Stomach (tissue), 9 donors: ENCODE results near the gene ERC1. TPM values are rescaled to one million over a fixed set of nuclear protein-coding genes. Genes with fewer than 3 reads are reported as not detected.
"Not testable (repeated sequence)": the region's sequence is repeated elsewhere in the genome, so short reads cannot be mapped to it uniquely, and the experiment has no call there.

ENCODE experiments used
- DNase-seq, 2 donors: peaks; one replicate each; pipeline versions ENCODE4 v3.0.0 to v3.0.0-alpha.2; 2013 to 2019
- H3K27ac ChIP-seq, 5 donors: fragments of 200-600 bp in 4 of 5; sonication (generic) in 4 of 5; one replicate each; pipeline ENCODE4 v1.5.1; 2013 to 2019; ENCODE audit warnings: mild to moderate bottlenecking in 1 of 5, moderate library complexity in 1 of 5
- H3K27me3 ChIP-seq, 3 donors: fragments of 200-600 bp; sonication (generic); one replicate each; pipeline ENCODE4 v1.5.1; 2017 to 2019; ENCODE audit warnings: mixed run types in 1 of 3
- H3K36me3 ChIP-seq, 4 donors: fragments of 200-600 bp; sonication (generic); 1 replicate in 3 of 4; 2 replicates in 1 of 4; pipeline ENCODE4 v1.5.1; 2016 to 2019
- H3K4me1 ChIP-seq, 4 donors: fragments of 200-600 bp; sonication (generic); one replicate each; pipeline ENCODE4 v1.5.1; 2016 to 2019
- H3K4me3 ChIP-seq, 4 donors: fragments of 200-600 bp; sonication (generic) in 3 of 4; one replicate each; pipeline ENCODE4 v1.5.1; 2016 to 2019; ENCODE audit warnings: mild to moderate bottlenecking in 1 of 4
- H3K9me3 ChIP-seq, 4 donors: fragments of 200-600 bp; sonication (generic); one replicate each; pipeline ENCODE4 v1.5.1; 2016 to 2019
- CTCF ChIP-seq, 7 experiments: fragments of 450-650 bp in 4 of 7; fragments of 200-600 bp in 3 of 7; sonication (generic) in 3 of 7; IDR thresholded peaks; one replicate each; pipeline ENCODE4 v1.5.1; 2016 to 2019; ENCODE audit warnings: antibody characterized with exemption in 7 of 7, control low read depth in 2 of 7, mild to moderate bottlenecking in 1 of 7
- EP300 ChIP-seq: sonication (generic); formaldehyde crosslinking; IDR thresholded peaks from one replicate; pipeline ENCODE4 v1.6.1; 2017; ENCODE audit warnings: antibody characterized with exemption
- POLR2A ChIP-seq, 4 donors: fragments of 450-650 bp; IDR thresholded peaks; one replicate each; pipeline ENCODE4 v1.6.1; 2016; ENCODE audit warnings: antibody characterized with exemption in 4 of 4, control low read depth in 2 of 4, mild to moderate bottlenecking in 1 of 4, moderate library complexity in 1 of 4
- POLR2AphosphoS5 ChIP-seq, 3 donors: sonication (generic); formaldehyde crosslinking; IDR thresholded peaks; one replicate each; pipeline ENCODE4 v1.6.1; 2016; ENCODE audit warnings: antibody characterized with exemption in 3 of 3
- WGBS, 5 donors: extraction: QIAGEN DNeasy Blood & Tissue Kit in 3 of 5; methylation state at CpG; one replicate each; pipeline versions ENCODE4 v1.1.5 to v1.1.7; 2013 to 2018; 5-methylcytosine and 5-hydroxymethylcytosine counted together
- intact Hi-C: fragments of 100-400 bp; cut with DNase I; formaldehyde crosslinking; loops from one replicate; pipeline ENCODE4 v1.15.1; 2023; ENCODE audit warnings: low total_unique reads
- polyA plus RNA-seq, 3 donors: library from polyadenylated mRNA; stranded (reverse); fragments of 200-250 nt; gene quantifications; one replicate each; pipeline ENCODE4 v1.2.3, GENCODE V29; 2013
- total RNA-seq, 5 donors: library from RNA; depleted of rRNA; stranded (reverse); fragments of >200 nt; gene quantifications; one replicate each; pipeline versions ENCODE4 v1.1.0 to v1.2.3, GENCODE V29; 2014 to 2016
- donor health status: healthy with polysubstance abuse.
- donor health status: Bipolar disorder and iron deficiency.
- donor health status: healthy.

ERC1 gene
- total and polyA plus RNA-seq, 8 donors = 3.8 to 69.4 (median 51.6) TPM

- Histone ChIP-seq H3K4me3 (no peak overlapping the region), H3K9me3 (no peaks in the 10 kb centered on the region), H3K4me1 (peaks cover 10 to 56% (median 26%) of the 10 kb centered on the region in 4 donors), H3K36me3 (peaks cover 0 to 5% (median 0%) of the 10 kb centered on the region in 4 donors), H3K27me3 (no peaks in the 10 kb centered on the region), H3K27ac (no peak overlapping the region)
- WGBS, 5 donors = 71 to 75% (median 73%) methylated on average over 4 of the region's 4 CpGs
- intact Hi-C loops = no loop called here
- TF ChIP-seq CTCF (IDR thresholded peaks at IDR 0.05) (no peak), POLR2AphosphoS5 (IDR thresholded peaks at IDR 0.05) (no peak), POLR2A (IDR thresholded peaks at IDR 0.05) (no peak), EP300 (no peak)
- DNase-seq = no peak
These were observed 59.2 kb downstream of the ERC1 start for GRCh38 chr12:1050059-1050707.

GRCh38 chr12:1051672-1052071 lies 60.6 kb downstream of the ERC1 start:
- H3K36me3 ChIP-seq, H3K4me3 ChIP-seq, H3K27me3 ChIP-seq, H3K27ac ChIP-seq, DNase-seq, intact Hi-C loops, H3K9me3 ChIP-seq: not testable (repeated sequence)
- WGBS, 5 donors = 76 to 90% (median 84%) methylated on average over 8 of the region's 8 CpGs
- peaks cover 10 to 63% (median 27%) of the 10 kb centered on the region in 4 donors for H3K4me1 ChIP-seq

GRCh38 chr12:1053690-1054089 lies 62.7 kb downstream of the ERC1 start:
- H3K27me3 ChIP-seq = no peaks in the 10 kb centered on the region
- peaks cover 10 to 57% (median 21%) of the 10 kb centered on the region in 4 donors for H3K4me1 ChIP-seq
- no peak for DNase-seq
- TF ChIP-seq POLR2A (IDR thresholded peaks at IDR 0.05) (no peak), CTCF (IDR thresholded peaks at IDR 0.05) (no peak), POLR2AphosphoS5 (IDR thresholded peaks at IDR 0.05) (no peak)
- H3K36me3 ChIP-seq = peaks cover 0 to 5% (median 0%) of the 10 kb centered on the region in 4 donors
- H3K4me3 ChIP-seq = no peak overlapping the region
- peak overlapping the region in 2 of 5 donors; percentile 15 to 45 for H3K27ac ChIP-seq
- intact Hi-C loops = no loop called here
- peaks cover 0 to 4% (median 0%) of the 10 kb centered on the region in 4 donors for H3K9me3 ChIP-seq

GRCh38 chr12:1054117-1054870 lies 63.3 kb downstream of the ERC1 start:
- Histone ChIP-seq H3K27ac (peak overlapping the region in 3 of 5 donors; percentile 0 to 60 (median 45)), H3K4me3 (no peak overlapping the region), H3K27me3 (no peaks in the 10 kb centered on the region), H3K9me3 (peaks cover 0 to 10% (median 0%) of the 10 kb centered on the region in 4 donors), H3K4me1 (peaks cover 10 to 51% (median 21%) of the 10 kb centered on the region in 4 donors), H3K36me3 (peaks cover 0 to 5% (median 0%) of the 10 kb centered on the region in 4 donors)
- peak in 1 of 2 donors; percentile 49 for DNase-seq
- intact Hi-C loops = no loop called here
- TF ChIP-seq POLR2A (IDR thresholded peaks at IDR 0.05) (no peak), EP300 (no peak)
- WGBS, 5 donors = 36 to 52% (median 40%) methylated on average over 6 of the region's 6 CpGs

GRCh38 chr12:1056390-1056789 lies 65.4 kb downstream of the ERC1 start:
- no peaks in the 10 kb centered on the region for H3K27me3 ChIP-seq
- WGBS, 5 donors = 51 to 82% (median 77%) methylated on average over 4 of the region's 4 CpGs
- TF ChIP-seq POLR2AphosphoS5 (IDR thresholded peaks at IDR 0.05) = no peak
- TF ChIP-seq CTCF (IDR thresholded peaks at IDR 0.05) = no peak
- TF ChIP-seq POLR2A (IDR thresholded peaks at IDR 0.05) = no peak
- TF ChIP-seq EP300 = no peak
- peaks cover 10 to 40% (median 21%) of the 10 kb centered on the region in 4 donors for H3K4me1 ChIP-seq
- DNase-seq = no peak
- H3K4me3 ChIP-seq = no peak overlapping the region
- no peak overlapping the region for H3K27ac ChIP-seq
- H3K9me3 ChIP-seq = peaks cover 0 to 15% (median 0%) of the 10 kb centered on the region in 4 donors
- peaks cover 0 to 5% (median 0%) of the 10 kb centered on the region in 4 donors for H3K36me3 ChIP-seq
- intact Hi-C loops = no loop called here
